ENCODE data around the gene KREMEN2. TPM values are rescaled to one million over a fixed set of nuclear protein-coding genes. Genes with fewer than 3 reads are reported as not detected.

Gene KREMEN2
- total and polyA plus RNA-seq, 2 of the 13 experiments (the other 11 are each of a cell fraction or from before 2014, with no cell fraction given) = 0.48 to 1.2 TPM

GRCh38 chr16:2980227-2981176 is 16.4 kb downstream of the KREMEN2 start, which contains the start of gene PKMYT1 (continued):
- TF ChIP-seq, protein P1, sequence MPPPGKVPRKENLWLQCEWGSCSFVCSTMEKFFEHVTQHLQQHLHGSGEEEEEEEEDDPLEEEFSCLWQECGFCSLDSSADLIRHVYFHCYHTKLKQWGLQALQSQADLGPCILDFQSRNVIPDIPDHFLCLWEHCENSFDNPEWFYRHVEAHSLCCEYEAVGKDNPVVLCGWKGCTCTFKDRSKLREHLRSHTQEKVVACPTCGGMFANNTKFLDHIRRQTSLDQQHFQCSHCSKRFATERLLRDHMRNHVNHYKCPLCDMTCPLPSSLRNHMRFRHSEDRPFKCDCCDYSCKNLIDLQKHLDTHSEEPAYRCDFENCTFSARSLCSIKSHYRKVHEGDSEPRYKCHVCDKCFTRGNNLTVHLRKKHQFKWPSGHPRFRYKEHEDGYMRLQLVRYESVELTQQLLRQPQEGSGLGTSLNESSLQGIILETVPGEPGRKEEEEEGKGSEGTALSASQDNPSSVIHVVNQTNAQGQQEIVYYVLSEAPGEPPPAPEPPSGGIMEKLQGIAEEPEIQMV (CRISPR knock-in tag; IDR thresholded peaks at IDR 0.05; ENCODE audit: low read depth) = peak; percentile 58; the same call in 1 of the 2 replicates
- no peak for TF ChIP-seq ZEB1 (IDR thresholded peaks at IDR 0.05; ENCODE audit: insufficient replicate concordance, low read depth)
- TF ChIP-seq KAT7 (CRISPR knock-in tag; IDR thresholded peaks at IDR 0.05; ENCODE audit: borderline replicate concordance) = no peak; the same call in 1 of the 2 replicates
- no peak for TF ChIP-seq ZNF251 (CRISPR knock-in tag; IDR thresholded peaks at IDR 0.05)
- TF ChIP-seq GTF3A (CRISPR knock-in tag; conservative IDR thresholded peaks at IDR 0.05) = no peak
- no peak for TF ChIP-seq ZNF468 (CRISPR knock-in tag; IDR thresholded peaks at IDR 0.05)
- no peak for TF ChIP-seq PLRG1 (conservative IDR thresholded peaks at IDR 0.05)
- TF ChIP-seq ZNF431 (CRISPR knock-in tag; IDR thresholded peaks at IDR 0.05; ENCODE audit: borderline replicate concordance, low read depth) = peak; percentile 21; the same call in 1 of the 2 replicates
- TF ChIP-seq, protein P2, sequence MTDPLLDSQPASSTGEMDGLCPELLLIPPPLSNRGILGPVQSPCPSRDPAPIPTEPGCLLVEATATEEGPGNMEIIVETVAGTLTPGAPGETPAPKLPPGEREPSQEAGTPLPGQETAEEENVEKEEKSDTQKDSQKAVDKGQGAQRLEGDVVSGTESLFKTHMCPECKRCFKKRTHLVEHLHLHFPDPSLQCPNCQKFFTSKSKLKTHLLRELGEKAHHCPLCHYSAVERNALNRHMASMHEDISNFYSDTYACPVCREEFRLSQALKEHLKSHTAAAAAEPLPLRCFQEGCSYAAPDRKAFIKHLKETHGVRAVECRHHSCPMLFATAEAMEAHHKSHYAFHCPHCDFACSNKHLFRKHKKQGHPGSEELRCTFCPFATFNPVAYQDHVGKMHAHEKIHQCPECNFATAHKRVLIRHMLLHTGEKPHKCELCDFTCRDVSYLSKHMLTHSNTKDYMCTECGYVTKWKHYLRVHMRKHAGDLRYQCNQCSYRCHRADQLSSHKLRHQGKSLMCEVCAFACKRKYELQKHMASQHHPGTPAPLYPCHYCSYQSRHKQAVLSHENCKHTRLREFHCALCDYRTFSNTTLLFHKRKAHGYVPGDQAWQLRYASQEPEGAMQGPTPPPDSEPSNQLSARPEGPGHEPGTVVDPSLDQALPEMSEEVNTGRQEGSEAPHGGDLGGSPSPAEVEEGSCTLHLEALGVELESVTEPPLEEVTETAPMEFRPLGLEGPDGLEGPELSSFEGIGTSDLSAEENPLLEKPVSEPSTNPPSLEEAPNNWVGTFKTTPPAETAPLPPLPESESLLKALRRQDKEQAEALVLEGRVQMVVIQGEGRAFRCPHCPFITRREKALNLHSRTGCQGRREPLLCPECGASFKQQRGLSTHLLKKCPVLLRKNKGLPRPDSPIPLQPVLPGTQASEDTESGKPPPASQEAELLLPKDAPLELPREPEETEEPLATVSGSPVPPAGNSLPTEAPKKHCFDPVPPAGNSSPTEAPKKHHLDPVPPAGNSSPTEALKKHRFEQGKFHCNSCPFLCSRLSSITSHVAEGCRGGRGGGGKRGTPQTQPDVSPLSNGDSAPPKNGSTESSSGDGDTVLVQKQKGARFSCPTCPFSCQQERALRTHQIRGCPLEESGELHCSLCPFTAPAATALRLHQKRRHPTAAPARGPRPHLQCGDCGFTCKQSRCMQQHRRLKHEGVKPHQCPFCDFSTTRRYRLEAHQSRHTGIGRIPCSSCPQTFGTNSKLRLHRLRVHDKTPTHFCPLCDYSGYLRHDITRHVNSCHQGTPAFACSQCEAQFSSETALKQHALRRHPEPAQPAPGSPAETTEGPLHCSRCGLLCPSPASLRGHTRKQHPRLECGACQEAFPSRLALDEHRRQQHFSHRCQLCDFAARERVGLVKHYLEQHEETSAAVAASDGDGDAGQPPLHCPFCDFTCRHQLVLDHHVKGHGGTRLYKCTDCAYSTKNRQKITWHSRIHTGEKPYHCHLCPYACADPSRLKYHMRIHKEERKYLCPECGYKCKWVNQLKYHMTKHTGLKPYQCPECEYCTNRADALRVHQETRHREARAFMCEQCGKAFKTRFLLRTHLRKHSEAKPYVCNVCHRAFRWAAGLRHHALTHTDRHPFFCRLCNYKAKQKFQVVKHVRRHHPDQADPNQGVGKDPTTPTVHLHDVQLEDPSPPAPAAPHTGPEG (CRISPR knock-in tag; IDR thresholded peaks at IDR 0.05) = 0 out of 2 replicates have a peak, but pooled peaks have one; percentile 53
- TF ChIP-seq RFXAP (CRISPR knock-in tag; IDR thresholded peaks at IDR 0.05; ENCODE audit: borderline replicate concordance) = 0 out of 2 replicates have a peak, but pooled peaks have one; percentile 32
- peak; percentile 53; the same call in 1 of the 2 replicates for TF ChIP-seq ZNF501 (CRISPR knock-in tag; IDR thresholded peaks at IDR 0.05)
- TF ChIP-seq NR2F2 (IDR thresholded peaks at IDR 0.05; ENCODE audit: borderline replicate concordance, low read depth) = no peak
- TF ChIP-seq NFIC (IDR thresholded peaks at IDR 0.05; ENCODE audit: low read length) = no peak
- TF ChIP-seq FOXK2 (IDR thresholded peaks at IDR 0.05) = no peak
- TF ChIP-seq ZNF772 (CRISPR knock-in tag; IDR thresholded peaks at IDR 0.05) = peak; percentile 28; the same call in 1 of the 2 replicates
- peak; percentile 96 for TF ChIP-seq ZFX (CRISPR knock-in tag; IDR thresholded peaks at IDR 0.05; ENCODE audit: low read depth)
- TF ChIP-seq PCBP2 (optimal IDR thresholded peaks at IDR 0.05; ENCODE audit: low read depth, low read length, poor library complexity, severe bottlenecking) = no peak
- TF ChIP-seq TRIM24 (CRISPR knock-in tag; IDR thresholded peaks at IDR 0.05) = no peak
- TF ChIP-seq, protein P3, sequence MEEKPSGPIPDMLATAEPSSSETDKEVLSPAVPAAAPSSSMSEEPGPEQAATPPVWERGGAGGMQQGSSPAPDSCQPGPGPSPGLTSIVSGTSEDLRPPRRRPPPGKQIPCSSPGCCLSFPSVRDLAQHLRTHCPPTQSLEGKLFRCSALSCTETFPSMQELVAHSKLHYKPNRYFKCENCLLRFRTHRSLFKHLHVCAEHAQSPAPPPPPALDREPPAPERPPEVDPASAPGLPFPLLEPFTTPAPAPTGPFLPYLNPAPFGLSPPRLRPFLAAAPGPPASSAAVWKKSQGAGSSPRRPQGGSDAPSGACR (CRISPR knock-in tag; IDR thresholded peaks at IDR 0.05) = no peak; the same call in 1 of the 2 replicates
- TF ChIP-seq CHCHD3 (CRISPR knock-in tag; IDR thresholded peaks at IDR 0.05) = 0 out of 2 replicates have a peak, but pooled peaks have one; percentile 18
- no peak for TF ChIP-seq KDM1A (CRISPR knock-in tag; IDR thresholded peaks at IDR 0.05)
- no peak for TF ChIP-seq HHEX (CRISPR knock-in tag; IDR thresholded peaks at IDR 0.05)

Measured in HepG2 (cell line).